Dermis blood vessel endothelial cell (primary cell): ENCODE measurements around the gene PLET1. TPM values are rescaled to one million over a fixed set of nuclear protein-coding genes. Genes with fewer than 3 reads are reported as not detected.
A peak's percentile ranks its signal among the peaks of the same experiment; 100 is the strongest.

Experiments
- DNase-seq: peaks from one replicate; pipeline ENCODE4 v3.0.0; 2010
- total RNA-seq: library from RNA; depleted of rRNA; stranded (reverse); fragments of >200 nt; gene quantifications from 2 replicates; pipeline ENCODE4 v1.2.3, GENCODE V29; 2014

PLET1 gene
- total RNA-seq, 1 donor from 2014 or later, result not detected

DNA sequence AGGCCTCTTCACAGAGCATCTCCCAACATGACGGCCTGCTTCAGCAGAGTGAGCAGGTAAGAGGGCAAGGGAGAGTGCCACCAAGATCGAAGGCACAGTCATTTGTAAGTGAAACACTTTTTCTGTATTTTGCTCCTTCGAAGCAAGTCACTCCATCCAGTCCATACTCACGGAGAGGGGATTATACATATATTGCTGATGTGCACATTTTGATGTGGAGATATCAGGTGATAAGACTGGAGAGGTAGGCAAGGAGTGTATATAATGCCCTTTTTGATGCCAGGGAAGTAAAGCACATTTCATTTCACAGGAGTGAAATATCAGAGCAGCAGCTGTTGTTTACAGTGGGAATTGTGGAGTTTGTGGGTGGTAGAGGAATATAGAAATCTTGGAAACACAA lies 23.2 kb downstream of the PLET1 start:
- no peak for DNase-seq

DNA sequence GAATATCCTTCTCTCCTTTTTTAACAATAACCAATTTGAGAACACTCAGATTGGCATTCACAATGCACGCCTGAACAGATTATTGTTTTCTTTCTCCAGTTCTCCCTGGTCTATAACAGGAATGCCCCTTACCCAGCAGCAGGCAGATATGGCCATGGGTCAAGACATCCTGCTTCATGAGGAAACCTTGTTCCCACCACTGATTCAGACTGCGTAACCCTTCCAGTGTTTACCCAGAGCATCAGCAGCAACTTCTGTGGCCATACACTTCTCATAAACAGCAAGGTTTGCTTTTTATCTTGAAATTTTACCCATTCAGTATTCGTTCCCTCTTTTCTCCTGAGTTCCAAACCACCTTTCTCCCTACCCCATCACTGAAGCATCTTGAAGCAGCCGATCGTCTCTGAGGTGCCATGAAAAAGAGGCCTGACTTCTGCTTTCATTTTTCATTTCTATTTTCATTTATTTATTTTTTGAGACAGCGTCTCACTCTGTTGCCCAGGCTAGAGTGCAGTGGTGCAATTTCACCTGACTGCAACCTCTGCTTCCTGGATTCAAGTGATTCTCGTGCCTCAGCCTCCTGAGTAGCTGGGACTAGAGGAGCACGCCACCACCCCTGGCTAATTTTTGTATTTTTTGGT lies 24.8 kb downstream of the PLET1 start:
- no peak for DNase-seq

DNA sequence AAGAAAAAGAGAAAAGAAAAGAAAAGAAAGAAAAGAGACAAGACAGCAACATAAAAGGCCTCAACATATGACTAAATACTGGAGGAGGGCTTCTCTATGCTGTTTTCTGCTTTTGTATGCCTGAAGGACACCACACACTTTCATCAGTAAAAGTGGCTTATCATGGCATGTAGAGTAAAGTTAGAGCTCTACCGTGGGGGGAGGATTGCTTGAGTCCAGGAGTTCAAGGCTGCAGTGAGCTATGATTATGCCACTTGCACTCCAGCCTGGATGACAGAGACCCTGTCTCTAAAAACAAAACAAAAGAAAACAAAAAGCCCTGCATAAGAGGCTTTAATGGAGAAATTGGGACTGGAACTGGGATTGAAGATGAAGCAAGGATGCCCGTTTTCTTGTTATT lies 28.7 kb downstream of the PLET1 start:
- no peak for DNase-seq

DNA sequence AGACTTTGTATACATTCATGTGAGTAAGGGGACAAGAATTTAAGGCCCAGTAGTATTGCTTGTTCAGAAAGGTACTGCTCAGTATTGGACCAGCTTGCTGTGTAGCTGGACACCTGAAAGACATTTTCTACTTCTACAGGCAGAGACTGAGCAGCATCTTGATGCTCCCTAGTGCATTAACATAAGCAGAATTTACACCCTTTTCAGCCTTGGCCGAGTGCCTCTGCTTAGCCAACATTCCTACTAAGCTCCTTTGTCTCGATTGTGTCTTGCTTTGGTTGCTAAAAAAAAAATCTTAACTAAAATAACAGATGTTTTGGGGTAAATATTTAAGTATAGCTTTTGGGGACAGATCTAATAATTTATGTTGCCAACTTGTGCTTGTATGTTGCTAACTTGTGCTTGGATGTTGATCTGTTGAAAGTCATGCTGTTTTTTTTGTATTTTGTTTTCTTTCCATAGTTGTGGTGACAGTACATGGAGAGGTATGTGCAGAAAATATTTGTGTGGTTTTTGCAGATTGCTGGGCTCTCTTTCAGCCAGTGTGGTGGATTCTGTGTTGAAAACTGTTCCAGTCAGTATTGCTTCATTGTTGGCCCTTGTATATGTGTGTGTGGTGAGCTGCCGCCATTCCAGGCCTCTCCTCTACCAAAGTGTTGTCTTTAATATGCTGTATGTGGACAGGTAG lies 30.8 kb downstream of the PLET1 start:
- DNase-seq, result no peak

DNA sequence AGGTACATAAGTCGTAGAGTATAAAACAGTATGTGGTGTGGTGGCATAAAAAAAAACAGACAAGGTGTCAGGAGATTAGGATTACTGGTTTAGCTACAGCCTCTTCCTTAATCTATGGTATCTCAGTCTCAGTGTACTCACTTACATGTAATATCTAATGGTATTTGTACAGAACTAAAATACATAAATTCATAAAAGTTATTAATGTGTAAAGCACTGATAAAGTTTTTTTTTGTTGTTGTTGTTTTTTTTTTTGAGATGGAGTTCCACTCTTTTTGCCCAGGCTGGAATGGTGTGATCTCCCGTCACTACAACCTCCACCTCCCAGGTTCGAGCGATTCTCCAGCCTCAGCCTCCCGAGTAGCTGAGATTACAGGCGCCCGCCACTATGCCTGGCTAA lies 31.5 kb downstream of the PLET1 start:
- DNase-seq, result no peak

DNA sequence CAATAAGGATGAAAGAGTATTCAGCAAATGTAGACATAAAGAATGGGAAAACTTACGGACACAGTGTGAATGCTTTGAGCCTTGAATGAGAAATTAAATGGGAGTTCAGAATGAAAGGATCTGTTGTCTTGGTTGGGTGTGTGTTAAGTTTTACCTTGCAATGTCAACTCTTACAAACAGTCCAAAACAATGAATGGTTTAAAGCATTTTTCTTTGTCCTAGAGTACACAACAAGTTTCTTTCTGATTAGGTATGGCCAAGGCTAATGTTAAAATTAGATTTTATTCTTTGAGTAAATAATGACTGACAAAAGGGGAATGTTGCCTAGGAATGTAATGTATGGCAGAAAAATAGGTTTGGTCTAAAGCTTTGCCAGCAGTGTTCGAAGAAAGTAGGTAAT lies 32.0 kb downstream of the PLET1 start:
- DNase-seq, result no peak

DNA sequence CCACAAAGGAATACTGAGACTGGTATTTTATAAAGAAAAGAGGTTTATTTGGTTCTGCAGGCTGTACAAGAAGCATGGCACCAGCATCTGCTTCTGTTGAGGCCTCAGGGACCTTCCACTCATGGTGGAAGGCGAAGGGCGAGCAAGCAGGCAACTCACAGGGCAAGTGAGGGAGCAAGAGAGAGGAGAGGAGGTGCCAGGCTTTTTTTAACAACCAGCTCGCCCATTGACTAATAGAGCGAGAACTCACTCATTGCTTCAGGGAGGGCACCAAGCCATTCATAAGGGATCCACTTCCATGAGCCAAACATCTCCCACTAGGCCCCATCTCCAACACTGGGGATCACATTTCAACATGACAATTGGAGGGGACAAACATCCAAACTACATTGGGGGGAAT lies 33.2 kb downstream of the PLET1 start:
- DNase-seq, result no peak

DNA sequence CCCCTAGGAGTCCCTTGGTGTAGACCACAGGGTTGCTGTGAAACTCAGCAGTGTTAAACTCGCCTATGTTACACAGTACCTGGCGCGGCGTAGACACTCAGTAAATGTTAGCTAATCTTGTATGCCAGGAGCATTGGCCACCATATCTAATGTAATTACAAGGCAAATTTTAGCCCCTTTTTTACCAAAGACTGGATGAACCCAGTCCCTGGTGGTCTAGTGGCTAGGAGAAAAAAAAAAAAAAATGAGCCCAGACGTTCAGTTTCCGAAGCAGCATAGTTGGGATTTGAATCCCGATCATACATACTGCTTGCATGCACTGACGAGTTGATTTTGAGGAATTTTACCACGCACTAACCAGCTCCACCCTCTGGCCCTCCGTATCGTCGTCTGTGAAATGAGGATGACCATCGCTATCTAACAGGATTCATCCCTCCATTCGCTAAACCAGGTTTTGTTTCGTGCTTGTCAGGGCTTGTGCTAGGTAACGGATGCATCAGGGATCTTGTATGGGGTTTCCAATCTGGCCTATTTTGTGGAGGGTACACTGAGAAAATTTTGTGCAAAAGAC lies 33.7 kb downstream of the PLET1 start:
- peak; percentile 33 for DNase-seq

DNA sequence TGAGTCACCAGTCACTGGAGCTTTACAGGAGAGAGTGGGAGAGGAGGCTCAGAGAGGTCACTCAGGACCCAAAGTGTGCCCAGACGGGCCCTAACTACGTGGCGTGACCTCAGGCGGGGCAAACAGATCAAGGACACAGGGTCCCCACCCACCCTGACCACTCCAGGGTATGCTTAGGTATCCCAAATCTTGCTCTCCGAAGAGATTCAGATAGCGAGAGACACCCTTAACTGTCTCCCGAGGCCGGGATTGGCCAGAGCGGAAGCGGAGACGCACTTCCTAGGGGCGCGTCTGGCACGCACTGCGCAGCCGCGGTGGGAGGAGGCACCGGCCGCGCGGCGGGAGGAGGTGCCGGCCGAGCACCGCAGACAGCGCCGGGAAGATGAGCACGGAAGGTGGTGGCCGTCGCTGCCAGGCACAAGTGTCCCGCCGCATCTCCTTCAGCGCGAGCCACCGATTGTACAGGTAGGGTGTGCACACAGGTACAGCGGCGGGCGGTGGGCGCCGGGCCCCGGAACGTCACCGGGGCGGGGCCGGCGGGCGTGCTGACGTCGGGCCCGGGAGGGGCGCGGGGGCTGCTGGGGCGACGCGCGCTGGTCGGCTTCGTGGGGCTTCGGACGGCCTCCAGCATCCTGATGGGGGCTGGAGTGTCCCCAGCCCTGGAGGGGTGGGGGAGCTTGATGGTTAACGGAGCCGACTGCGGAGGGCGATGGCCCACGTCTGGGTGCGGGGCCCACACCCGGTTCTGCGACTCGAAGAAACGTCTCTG lies 34.4 kb downstream of the PLET1 start, which contains the start of gene PTS:
Gene PTS (plus strand): TSS at position 367 of the 769 bp plus-strand sequence. CDS start 16 bp downstream, at position 383.
- DNase-seq, result peak; percentile 90

DNA sequence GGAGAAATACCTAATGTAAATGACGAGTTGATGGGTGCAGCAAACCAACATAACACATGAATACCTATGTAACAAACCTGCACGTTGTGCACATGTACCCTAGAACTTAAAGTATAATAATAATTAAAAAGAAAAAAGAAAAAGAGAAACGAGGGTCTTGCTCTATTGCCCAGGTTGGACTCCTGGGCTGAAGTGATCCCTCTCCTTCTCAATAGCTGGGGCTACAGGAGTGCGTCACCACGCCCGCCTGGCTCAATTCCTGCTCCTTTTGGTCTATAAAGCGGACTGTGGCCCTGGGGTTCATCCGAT lies 35.0 kb downstream of the PLET1 start:
- DNase-seq, result peak; percentile 75

DNA sequence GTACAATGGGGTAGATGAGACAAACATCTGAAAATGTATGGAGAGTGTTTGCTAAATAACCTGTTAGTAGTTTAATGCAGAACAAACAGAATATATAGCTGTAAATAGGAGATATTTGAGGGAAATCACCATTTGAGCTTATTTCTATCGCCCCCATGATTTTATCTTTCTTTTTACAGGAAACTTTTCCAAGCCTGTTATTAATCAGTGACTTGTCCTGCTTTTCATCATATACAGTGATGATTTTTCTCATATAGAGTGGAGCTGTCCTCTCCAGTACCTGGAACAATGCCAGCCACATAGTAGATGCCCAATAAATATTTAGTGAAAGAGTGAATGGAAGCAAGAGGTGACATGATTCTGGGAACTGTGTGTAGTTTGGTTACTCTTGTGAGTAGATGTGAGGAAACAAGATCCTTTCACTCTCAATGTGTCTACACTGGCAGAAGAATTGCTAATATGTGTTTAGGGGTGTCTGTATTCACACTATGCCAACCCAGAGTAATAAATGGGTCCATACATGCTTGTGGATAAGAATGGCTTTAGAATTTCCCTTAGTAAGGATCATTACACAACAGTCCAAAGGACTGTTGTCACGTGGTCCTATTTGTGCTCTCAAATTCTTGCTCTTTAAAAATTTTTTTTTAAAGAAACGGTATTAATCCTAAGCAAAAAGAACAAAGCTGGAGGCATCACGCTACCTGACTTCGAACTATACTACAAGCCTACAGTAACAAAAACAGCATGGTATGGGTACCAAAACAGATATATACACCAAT lies 36.7 kb downstream of the PLET1 start:
- no peak for DNase-seq

DNA sequence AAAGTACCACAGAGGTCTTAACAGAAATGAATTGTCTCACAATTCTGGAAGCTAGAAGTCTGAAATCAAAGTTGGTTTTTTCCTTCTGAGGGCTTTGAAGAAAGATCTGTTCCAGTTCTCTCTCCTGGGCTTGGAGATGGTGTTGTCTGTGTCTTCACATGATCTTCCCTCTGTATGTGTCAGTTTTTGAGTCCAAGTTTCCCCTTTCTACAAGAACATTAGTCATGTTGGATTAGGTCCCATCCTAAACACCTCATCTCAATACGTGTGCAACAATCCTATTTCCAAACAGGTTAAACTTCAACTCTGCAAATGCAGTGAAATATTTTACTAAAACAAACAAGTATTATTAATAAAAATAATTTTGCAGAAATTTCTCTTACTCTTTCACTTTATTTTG lies 37.5 kb downstream of the PLET1 start:
- no peak for DNase-seq

DNA sequence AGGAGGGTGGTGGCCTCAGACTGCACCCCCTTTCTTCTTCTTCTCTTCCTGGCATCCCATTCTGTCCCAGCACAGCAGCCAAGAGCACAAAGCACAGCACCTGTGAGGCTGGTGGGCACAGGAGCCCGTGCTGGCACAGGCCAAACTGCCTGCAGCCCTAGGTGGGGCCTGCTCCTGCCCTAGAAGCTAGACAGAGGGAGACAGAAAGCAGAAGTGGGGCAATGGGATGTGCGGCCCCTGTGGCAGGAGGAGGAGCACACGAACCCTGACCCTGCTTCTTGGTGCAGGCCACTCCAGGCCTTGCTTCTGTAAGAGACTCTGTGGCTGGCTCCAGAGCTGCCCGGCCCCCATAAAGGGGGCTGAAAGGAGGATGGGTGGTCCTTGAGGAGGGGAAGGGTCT lies 38.4 kb downstream of the PLET1 start:
- DNase-seq, result no peak

DNA sequence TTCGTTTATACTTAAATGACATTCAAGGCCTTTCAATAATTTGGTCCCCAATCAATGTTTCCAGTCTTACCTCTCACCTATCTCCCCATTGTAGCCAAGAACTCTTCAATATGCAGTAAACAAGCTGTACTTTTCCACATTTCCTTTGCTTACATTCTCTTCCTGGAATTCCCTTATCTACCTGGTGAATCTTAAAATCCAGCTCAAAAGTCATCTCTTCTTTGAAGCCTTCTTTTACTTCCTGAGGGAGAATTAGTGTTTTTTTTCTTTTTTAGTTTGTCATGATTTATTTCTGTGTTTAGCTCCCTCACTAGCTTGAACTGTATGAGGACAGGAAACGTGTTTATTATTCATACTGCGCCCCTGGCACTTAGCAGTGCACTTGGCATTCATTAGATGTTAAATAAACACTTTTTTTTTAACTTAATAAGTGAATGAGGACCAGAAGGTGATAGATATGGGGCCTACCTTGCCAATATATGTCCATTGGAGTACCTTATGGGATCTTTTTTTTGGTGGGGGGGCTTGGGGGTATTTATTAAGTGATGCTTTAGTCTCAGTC lies 39.3 kb downstream of the PLET1 start:
- DNase-seq, result peak; percentile 52

DNA sequence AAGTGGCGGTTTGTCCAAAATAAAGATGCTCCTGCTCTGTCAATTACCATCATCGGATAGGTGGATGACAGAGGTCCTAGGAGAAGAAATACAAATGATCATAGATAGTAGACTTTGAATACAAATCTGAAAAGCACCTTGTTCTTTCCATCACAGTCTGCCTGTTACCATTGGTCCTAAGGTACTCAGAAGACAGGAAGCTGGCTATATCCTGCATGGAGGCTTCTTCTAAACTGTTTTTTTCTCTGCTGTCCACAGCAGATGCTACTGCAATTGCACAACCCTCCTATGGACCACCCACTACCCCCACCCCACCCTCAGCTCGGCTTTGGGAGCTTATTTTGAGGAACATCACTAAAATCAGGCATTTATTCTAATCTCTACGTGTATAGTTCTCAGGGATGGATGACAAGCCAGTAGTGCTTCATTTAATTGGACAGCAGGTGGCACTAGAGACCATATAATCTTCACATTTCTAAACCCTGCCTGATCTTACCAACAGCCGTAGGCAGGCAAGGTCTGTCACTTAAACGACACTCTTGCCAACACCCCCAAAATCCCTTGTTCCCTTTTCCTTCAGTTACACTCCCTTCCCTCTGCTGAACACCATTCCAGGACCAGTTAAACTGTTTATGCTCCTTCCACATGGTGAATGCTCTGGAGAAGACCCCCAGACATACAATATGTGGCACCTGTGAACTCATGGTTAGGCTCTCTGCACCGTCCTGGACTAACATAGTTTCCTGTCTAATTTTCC lies 41.0 kb downstream of the PLET1 start:
- DNase-seq, result peak; percentile 91

DNA sequence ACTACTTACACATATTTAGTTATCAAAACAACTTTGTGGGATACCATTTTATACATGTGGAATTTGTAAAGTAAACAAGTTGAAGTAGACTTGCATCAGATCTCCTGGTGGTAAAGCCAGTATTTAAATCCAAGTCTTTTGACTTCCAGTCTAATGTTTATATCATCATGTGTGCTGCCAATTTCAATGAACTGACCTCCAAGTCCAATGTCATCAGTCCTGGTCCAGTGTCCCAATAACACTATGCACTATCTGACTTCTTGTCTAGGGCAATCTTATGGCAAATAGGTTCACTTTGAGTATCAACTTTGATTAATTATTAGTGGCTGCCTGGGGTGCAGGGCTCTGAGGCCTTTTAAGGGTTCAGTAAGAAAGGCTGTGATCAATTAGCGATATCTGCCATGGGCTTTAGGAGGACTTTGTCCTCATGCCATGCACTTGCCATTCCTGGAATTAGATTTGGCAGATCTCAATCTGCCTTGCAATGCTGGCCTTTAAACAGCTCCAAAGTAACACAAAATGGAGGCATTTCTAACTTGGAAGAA lies 44.0 kb downstream of the PLET1 start:
- DNase-seq, result no peak

DNA sequence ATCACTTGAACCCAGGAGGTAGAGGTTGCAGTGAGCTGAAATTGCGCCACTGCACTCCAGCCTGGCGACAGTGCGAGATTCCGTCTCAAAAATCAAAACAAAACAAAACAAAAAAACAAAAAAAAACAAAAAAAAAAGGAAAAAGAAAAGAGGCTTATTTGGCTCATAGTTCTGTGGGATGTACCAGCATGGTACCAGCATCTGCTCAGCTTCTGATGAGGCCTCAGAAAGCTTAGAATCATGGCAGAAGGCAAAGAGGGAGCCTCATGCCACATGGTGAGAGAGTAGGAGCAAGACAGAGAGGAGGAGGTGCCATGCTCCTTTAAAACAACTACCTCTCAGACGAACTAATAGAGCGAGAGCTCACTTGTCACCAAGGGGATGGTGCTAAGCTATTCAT lies 45.0 kb downstream of the PLET1 start:
- DNase-seq, result no peak

DNA sequence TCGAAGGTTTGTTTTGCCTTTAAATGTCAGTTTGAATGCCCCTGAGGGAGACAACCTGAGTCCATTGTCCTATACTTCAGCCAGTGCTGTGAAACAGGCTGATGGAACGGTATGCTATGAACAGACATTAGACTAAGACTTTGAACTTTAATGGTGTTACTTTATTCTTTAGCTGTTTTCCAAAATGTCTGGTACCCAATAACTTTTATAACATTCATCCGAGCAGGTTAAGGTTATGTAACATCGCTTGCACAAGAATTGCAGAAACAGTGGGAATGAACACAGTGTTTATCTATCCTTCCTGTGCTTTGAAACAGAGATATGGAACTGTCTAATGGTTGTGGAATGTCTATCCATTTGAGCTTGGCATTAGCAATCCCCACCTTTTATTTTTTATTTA lies 46.9 kb downstream of the PLET1 start:
- no peak for DNase-seq

DNA sequence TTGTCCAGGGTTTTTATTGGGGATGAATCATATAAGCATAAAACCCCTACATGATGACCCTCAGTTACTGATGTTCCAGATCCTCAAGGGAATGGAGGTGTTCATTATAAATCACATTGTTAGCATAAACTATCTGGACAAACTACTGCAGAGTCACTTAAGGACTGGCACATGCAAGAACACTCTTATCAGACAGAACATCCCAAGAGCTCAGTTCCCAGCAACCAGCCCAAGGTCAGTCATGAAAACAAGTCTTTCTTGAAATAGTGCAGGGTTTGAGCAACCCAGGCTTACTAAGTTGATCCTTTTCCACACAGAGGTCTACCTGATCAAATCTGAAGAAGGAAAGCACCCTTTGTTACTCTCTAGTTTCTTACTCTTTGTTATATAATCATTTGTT lies 48.0 kb downstream of the PLET1 start:
- DNase-seq, result no peak

DNA sequence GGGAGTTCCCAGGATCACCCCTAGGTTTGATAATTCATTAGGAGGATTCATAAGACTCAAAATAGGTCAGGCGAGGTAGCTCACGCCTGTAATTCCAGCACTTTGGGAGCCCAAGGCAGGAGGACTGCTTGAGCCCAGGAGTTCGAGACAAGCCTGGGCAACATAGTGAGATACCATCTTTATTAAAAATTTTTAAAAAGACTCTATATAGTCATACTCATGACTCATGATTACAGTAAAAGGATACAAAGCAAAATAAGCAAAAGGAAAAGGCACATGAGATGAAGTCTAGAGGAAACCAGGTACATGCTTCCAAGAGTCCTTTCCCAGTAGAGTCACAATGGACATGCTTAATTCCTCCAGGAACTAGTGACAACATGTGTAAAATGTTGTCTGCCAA lies 48.4 kb downstream of the PLET1 start:
- no peak for DNase-seq

DNA sequence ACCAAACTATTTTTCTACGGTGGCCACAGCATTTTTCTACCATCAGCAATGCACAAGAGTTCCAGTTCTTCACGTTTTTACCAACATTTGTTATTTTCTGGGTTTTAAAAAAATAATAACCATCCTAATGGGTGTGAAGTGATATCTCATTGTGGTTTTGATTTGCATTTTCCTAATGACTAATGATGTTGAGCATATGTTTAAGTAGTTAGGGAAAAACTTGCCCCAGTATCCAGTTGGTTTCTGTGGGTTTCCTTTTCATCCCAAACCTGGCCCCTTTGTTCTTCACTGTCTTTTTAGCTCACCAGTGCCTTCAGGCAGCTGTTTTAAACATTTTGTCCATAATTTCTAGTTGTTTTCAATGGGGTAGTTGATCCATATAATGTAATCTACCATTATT lies 49.1 kb downstream of the PLET1 start:
- no peak for DNase-seq
